Measurements from ENCODE around the gene SIM2.

The SIM2 gene

DNA sequence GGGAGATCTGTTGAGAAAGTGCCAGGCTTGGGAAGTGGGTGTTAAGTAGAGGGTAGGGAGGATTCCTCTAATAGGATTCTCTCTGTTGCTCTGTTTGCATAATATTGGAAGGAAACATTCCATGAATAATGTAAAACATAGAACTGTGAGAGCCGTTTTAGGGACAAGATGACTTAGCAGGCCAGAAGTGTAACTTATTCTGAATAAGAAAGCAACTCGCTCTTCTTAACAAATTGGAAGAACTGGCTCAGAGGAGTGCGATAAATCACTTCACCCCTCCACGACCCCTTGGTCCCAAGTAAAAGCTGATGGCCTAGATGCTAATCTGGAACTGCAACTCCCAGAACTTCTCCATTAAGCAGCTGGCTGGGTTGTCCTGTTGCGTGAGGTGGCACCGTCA lies 19.1 kb downstream of the SIM2 start:
- TF ChIP-seq CTCF (IDR thresholded peaks at IDR 0.05; ENCODE audit: borderline replicate concordance, insufficient read depth, low read depth, low read length), result no peak

DNA sequence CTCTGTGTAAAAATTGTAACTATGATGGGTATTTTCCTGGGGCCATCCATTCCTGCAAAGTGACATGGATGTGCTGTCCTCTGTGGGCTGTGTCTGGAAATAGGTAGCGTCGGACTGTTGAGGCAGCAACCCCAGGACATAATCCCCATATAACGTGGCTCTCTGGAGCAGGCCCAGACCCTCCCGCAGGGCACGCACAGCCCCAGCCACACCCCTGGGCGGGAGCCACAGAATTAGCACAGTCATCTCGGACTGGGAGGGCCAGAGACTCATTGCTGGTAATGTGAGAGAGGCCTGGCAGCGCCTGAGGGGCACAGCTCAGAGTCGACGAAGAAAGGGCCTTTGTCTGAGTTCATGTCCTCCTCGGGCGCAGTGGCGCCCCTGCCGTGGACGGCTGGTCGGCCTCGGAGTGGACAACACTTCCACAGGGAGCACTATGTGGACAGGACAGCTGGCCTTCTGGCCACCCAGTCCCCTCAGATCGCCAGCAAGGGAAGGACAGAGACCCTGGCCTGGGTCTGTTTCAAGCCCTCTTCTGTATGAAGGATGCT lies 20.1 kb downstream of the SIM2 start:
- no peak overlapping the region for H3K4me3 ChIP-seq (ENCODE audit: low read depth, low read length)
- no peak for TF ChIP-seq CTCF (IDR thresholded peaks at IDR 0.05; ENCODE audit: borderline replicate concordance, insufficient read depth, low read depth, low read length)

More for the DNA sequence above, 19.1 kb downstream of the SIM2 start:
- no peak overlapping the region for H3K4me3 ChIP-seq (ENCODE audit: low read depth, low read length)

GRCh38 chr21:36719614-36720013 lies 20.7 kb downstream of the SIM2 start:
- TF ChIP-seq CTCF (IDR thresholded peaks at IDR 0.05; ENCODE audit: borderline replicate concordance, insufficient read depth, low read depth, low read length), result no peak

GRCh38 chr21:36721817-36722216 lies 22.9 kb downstream of the SIM2 start:
- TF ChIP-seq CTCF (IDR thresholded peaks at IDR 0.05; ENCODE audit: borderline replicate concordance, insufficient read depth, low read depth, low read length), result no peak
- no peak overlapping the region for H3K4me3 ChIP-seq (ENCODE audit: low read depth, low read length)

More at GRCh38 chr21:36719614-36720013, 20.7 kb downstream of the SIM2 start:
- no peak overlapping the region for H3K4me3 ChIP-seq (ENCODE audit: low read depth, low read length)

DNA sequence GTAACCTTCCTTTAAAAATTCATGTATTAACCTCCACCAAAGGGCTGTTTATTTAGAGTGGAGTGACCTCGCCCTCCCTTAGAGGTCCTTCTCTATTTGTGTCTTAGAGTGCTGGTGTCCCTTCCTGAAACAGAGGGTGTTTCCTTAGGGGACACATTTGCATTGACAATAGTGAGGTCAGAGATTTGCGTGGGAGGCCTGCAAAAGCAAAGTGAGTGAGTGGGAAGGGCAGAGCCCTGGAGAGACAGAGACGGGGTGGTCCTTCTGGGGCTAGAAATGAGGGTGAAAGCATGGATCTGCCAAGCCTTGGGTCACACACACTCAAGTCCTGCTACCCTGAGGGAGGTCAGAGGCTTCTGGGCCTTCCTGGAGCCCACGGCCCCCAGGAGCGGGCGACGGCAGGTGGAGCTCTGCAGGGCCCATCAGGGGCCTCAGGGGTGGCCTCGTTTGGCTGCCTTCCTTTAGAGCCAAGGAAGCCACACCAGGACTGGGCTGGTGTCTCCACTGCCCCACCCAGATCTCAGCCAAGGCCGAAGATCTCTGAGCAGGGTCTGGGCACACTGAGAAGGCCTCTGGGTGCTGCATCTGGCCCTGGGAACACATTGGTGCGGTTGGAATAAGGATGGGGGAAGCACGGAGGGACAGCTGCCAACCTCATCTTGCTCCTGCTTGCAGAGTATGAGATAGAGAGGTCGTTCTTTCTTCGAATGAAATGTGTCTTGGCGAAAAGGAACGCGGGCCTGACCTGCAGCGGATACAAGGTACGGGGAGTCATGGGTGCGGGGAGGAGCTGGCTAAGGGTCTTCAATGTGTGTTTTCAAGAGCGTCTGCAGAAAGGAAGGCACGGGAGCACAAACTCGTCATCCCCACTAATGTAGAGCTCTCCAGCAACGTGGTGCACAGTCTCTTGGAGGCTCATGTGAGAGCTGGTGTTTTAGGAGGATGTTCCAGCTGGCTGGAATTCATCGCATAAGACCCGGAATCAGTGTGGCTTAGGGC lies 23.8 kb downstream of the SIM2 start:
- no peak for TF ChIP-seq CTCF (IDR thresholded peaks at IDR 0.05; ENCODE audit: borderline replicate concordance, insufficient read depth, low read depth, low read length)
- H3K4me3 ChIP-seq (ENCODE audit: low read depth, low read length), result no peak overlapping the region

- no peak for TF ChIP-seq CTCF (IDR thresholded peaks at IDR 0.05; ENCODE audit: borderline replicate concordance, insufficient read depth, low read depth, low read length)
Measured at GRCh38 chr21:36723371-36723881, 24.5 kb downstream of the SIM2 start.

More at GRCh38 chr21:36723371-36723881, 24.5 kb downstream of the SIM2 start:
- no peak overlapping the region for H3K4me3 ChIP-seq (ENCODE audit: low read depth, low read length)

Data from GM12875 (cell line).